Measurements from ENCODE around the gene ZSWIM9.

Gene ZSWIM9

DNA sequence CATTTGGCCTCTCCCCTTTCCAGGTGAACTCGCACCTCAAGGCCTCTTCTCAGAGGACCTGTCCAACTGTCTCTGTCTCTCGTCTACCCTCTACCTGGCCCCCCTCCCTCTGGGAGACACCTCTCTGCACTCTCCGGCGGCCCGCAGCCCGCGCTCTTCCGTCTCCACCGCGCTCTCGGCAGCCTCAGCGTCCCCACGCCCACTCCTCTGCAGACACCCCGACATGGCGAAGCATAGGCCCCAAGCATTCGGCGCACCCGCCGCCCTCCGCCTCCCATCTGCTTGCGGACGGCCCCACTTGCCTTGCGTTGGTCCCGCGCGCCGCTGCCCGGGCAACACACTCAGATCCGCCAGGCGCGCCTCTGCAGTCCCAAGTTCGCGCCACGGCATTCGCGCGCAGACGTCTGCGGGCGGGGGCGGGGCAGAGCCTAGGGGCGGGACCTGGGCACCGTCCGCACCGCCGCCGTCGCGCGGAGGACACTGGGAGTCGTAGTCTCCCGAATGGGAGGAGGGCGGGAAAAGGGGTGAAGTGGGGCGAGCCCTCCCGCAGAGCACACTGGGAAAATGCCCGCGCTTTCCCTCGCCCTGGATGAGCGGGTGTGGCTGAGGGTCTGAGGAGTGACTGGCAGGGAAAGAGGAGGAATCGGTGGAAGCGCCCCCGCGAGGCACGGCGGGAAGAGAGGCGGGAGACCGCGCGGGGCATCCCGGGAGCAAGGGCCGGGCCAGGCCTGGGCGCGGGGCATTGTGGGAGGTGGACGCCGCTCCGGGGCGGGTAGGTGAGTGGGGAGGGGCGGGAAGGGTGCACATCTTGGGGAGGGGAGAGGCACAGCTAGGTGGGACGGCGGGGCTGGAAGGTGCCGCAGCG is at the start of gene ZSWIM9, which contains the start of gene LIG1:
TSS of gene ZSWIM9 (plus strand) at position 742 of the 865 bp plus-strand sequence. CDS start 1,123 bp downstream, outside the sequence.
TSS of gene LIG1 (minus strand) at position 406 of the 865 bp plus-strand sequence. CDS start 4,778 bp downstream, outside the sequence.
- peak; percentile 86 to 90 for DNase-seq (ENCODE audit: low read depth in 2 of 2)

DNA sequence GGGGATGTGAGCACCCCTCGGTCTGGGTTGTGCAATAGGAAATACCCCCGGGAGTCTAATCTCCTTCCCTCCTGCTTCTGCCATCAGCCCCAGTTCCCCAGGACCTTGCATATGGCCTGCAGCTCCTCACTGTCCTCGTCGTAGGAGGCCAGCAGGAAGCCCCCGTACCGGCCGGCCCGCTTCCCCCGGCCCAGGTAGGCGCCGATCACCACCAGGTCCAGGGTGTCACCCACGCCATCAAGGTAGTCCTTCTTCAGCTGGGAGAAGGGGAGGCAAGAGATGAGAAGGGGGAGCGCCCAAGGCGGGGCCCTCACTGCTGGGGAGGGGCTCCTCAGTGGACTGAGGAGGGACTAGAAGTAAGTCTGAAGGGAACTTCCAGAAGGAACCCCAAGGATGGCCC is 49.4 kb upstream of the ZSWIM9 start:
- no peak for DNase-seq (ENCODE audit: low read depth in 2 of 2)

DNA sequence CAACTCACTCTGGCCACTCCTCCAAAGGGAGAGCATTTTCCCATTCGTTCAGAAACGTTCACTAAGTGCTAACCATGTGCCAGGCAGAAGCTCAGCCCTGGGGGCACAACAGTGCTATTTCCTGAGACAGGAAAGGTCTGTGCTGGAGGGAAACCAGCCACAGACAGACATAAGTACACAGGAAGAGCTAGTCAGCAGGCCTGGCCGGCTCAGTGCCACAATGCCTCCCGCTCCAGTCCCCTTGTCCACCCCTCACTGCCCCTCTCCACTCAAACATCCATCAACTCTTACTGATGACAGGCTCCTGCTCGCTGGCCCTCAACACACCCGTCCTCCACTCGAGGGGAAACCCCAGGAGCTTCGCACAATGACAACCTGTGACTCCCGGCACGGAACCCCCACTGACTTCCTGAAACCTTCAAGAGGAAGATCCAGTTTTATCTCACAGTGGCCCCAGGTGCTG is 48.5 kb upstream of the ZSWIM9 start:
- no peak for DNase-seq (ENCODE audit: low read depth in 2 of 2)

- DNase-seq (ENCODE audit: low read depth in 2 of 2): no peak
Measured at GRCh38 chr19:48122421-48122820, 48.1 kb upstream of the ZSWIM9 start.

DNA sequence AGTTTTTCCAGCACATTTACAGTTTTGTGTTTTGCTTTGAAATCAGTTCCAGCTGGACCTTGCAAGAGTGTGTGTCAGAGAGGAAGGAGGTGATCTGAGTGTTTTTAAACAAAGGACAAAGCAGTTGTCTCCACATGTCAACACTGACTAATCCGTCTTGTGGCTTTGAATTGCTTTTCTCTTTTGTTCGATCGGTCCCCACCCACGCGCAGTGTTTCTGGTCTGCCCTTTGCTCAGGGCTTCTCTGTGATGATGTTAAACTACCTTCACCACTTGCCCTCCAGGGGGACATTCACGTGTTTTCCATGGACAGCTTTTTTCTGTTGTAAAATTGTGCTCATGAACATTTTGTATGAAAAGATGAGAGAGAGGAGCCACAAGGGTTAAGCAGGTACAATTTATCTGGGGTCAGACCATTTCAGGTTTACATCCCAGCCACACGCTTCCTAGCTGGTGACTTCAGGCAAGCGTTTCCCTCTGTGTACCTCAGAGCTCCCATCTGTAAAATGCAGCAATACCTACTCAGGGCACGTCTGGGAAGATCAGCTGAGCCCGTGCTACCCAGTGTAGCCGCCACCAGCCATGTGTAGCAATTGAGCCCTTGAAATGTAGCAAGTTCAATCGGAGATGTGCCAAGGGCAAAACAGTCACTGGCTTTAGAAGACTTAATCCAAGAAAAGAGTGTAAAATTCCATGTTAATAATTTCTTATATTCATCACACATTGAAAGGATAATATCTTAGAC is 46.4 kb upstream of the ZSWIM9 start:
- peak; percentile 44 to 46 for DNase-seq (ENCODE audit: low read depth in 2 of 2)

GRCh38 chr19:48127561-48127960 is 42.9 kb upstream of the ZSWIM9 start:
- DNase-seq (ENCODE audit: low read depth in 2 of 2): no peak

- DNase-seq (ENCODE audit: low read depth in 2 of 2): no peak
Measured at GRCh38 chr19:48133094-48133493, 37.4 kb upstream of the ZSWIM9 start.

- peak in 1 of 2 donors; percentile 13 for DNase-seq (ENCODE audit: low read depth in 2 of 2)
Measured at GRCh38 chr19:48135411-48135810, 35.1 kb upstream of the ZSWIM9 start.

DNA sequence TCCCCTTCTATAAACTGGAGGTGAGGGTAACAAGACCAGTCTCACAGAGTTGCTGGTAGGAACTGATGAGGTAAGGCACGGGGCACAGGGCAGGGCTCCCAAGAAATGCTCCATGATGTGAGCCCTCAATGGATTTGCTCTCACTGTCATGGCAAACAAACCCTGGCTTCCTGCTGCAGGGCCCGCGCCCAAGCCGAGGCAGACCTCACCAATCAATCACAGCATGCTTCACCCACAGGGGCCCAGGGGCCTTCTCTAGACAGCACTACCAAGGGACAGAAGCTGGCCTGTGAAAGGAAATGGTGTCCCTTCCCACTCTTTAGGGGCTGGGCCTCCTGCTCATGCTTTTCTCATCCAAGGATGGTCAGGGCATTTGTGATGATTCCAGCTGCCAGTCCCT is 33.9 kb upstream of the ZSWIM9 start:
- no peak for DNase-seq (ENCODE audit: low read depth in 2 of 2)

DNA sequence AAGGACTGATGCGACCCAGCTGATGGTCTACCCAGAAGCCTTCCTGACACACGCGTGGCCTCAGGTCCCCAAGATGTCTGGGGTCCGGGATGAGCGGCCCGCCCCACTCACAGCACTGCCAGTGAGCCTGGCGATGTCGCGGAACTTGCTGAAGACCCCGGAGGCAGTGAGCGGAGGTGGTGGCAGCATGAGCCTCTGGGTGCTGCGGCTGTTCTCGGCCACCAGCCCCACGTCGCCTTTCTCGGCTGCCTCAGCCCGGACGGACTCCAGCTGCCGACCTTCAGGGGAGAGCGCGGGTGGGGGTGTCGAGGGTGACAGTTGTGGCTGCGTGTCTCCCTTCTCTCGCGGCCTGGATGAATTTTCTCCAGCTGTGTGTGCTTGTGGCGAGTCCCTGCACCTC is 33.1 kb upstream of the ZSWIM9 start:
- no peak for DNase-seq (ENCODE audit: low read depth in 2 of 2)

GRCh38 chr19:48139053-48139452 is 31.4 kb upstream of the ZSWIM9 start:
- no peak for DNase-seq (ENCODE audit: low read depth in 2 of 2)

GRCh38 chr19:48147597-48148175 is 22.8 kb upstream of the ZSWIM9 start:
- no peak for DNase-seq (ENCODE audit: low read depth in 2 of 2)

DNA sequence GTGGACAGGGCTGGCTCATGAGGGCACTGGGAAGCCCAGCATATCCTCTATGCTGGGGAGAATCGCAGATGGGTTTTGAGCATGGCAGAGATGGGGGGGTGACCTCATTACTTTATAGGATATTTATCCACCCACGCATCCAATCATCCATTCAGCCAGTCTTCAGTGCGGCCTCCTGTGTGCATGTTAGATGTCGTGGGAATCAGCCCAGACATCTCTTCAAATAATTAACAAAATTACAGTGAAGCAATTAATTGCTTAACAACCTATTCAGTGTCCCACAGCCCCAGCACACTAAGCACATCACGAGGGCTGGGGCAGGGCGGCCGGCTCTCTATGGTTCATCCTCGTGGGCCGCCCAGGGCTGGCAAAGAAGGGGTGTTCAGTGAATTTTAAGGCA is 21.9 kb upstream of the ZSWIM9 start:
- no peak for DNase-seq (ENCODE audit: low read depth in 2 of 2)

GRCh38 chr19:48149430-48149829 is 21.1 kb upstream of the ZSWIM9 start:
- DNase-seq (ENCODE audit: low read depth in 2 of 2): no peak

DNA sequence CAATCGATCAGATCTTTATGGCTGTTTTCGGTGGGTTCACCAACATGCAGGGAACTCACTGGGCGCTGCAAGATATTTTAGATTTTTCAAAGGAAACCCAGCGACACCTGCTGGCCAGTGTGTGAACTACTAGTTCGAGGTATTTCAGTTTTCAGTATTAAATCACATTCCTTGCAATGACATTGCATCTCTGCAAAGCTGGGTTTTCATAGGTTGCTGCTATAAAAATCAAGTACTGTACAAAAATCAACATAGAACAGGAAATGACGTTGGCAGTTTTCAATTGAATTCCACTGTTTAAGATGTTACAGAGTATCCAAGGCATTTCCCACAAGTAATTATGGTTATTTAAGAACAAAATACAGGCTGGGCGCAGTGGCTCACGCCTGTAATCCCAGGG is 17.9 kb upstream of the ZSWIM9 start:
- DNase-seq (ENCODE audit: low read depth in 2 of 2): peak; percentile 36 to 51

GRCh38 chr19:48154003-48154402 is 16.5 kb upstream of the ZSWIM9 start:
- DNase-seq (ENCODE audit: low read depth in 2 of 2): no peak

- no peak for DNase-seq (ENCODE audit: low read depth in 2 of 2)
Measured at GRCh38 chr19:48158210-48158790, 12.2 kb upstream of the ZSWIM9 start.

DNA sequence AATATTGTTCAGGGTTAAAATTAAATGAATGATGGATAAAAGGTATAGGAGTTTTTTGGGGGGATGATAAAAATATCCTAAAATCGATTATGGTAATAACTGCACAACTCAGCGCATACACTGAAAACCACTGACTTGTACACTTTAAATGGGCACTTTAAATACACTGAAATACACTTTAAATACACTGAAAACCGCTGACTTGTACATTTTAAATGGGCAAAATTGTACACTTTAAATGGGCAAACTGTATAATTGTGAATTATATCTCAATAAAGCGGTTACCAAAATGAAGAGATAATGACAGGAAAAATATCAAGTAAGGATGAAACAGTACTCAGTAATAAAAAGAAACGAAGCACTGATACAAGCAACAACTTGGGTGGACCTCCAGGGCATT is 1.8 kb upstream of the ZSWIM9 start:
- DNase-seq (ENCODE audit: low read depth in 2 of 2): no peak

GRCh38 chr19:48169578-48169938 is 922 bp upstream of the ZSWIM9 start:
- peak; percentile 86 to 87 for DNase-seq (ENCODE audit: low read depth in 2 of 2)

GRCh38 chr19:48170817-48171347 is 402 bp downstream of the ZSWIM9 start:
- DNase-seq (ENCODE audit: low read depth in 2 of 2): no peak

GRCh38 chr19:48171710-48172109 is 1.2 kb downstream of the ZSWIM9 start:
- no peak for DNase-seq (ENCODE audit: low read depth in 2 of 2)

Data from stimulated activated CD8-positive, alpha-beta memory T cell treated with anti-CD3 and anti-CD28 coated beads, Interleukin-2, amount 100 ng/mL, for 48 hours (primary cell).